Dedifferentiated amniotic fluid mesenchymal stem cell (primary cell): Measurements from ENCODE around the gene SF1.
A peak's percentile ranks its signal among the peaks of the same experiment; 100 is the strongest.

ENCODE experiments used
- DNase-seq: peaks from one replicate; pipeline ENCODE4 v3.0.0-alpha.2; 2016; ENCODE audit errors: extremely low spot score

Gene SF1

DNA sequence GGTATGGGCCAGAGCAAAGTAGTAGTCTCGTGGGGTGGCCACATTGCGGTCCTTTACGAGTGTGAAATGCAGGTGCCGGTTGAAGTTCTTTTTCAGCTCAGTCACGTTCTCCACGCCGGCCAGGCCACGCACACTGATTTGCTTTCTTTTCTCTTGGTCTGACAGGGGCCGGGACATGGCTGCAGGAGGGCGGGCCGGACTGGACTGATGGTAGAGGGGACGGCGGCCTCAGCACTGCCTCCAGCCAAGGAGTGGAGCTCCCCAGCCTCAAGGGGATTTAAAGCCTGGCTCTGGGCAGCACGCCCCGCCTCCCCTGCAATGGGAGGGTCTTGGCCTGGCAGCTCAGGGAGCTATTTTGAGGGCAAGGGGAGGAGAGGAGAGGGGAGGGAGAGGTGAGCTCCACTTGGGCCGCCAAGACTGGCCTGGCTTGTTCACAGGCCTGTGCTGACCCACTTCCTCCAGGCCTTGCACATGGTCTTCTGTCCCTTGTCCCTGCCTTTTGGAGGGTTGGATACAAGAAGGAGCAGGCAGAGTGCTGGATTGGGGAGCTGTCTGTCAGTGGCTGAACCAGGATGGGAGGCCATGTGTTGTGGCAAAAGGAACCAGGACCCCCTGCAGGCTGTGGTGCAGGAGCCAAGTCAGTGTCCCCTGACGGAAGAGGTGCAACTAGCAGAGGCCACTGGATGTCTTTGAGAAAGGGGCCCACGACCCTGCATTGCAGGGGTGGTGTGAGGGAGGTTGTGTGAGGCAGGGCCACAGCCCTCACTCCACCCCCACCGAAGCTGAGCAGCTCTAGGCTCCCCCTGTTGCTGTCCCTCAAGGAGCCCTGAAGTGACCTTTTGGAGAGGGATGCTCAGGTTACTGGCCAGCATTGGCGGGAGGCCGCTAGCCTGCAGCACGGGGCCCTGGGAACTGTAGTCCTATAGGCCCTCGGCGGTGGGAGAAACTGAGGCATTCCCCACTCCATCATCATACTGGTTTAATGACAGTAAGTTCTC, 18.3 kb downstream of the SF1 start, which contains the start of gene PYGM:
PYGM (minus strand) TSS at position 253 of the 998 bp plus-strand sequence; CDS start at position 177, 76 bp downstream.
- no peak for DNase-seq

DNA sequence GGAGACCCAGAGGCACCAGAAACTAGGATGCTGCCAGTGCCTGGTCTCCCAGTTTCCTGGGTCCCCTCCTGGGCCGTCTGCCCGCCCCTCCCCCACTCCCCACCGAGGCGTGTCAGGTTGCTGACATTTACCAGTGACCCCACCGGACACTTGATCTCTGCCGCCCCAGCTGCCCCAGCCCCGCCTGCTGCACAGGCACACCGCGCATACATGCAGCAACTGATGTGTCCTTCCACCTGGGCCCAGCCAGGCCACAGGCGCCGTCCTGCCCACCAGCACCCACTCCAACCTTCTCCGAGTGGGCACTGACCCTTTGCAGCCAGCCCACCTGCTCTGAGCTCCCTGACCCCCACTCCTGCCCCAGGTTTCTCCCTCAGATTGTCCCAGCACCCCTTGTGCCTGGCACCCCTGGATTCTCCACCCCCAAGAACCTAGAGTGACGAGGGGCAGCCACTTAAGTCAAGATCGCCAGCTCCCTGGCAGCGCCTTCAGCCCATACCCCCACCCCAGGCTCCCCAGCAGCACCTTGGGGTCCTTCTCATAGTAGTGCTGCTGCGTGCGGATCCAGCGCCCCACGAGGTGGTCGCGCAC, 19.1 kb downstream of the SF1 start:
- no peak for DNase-seq

DNA sequence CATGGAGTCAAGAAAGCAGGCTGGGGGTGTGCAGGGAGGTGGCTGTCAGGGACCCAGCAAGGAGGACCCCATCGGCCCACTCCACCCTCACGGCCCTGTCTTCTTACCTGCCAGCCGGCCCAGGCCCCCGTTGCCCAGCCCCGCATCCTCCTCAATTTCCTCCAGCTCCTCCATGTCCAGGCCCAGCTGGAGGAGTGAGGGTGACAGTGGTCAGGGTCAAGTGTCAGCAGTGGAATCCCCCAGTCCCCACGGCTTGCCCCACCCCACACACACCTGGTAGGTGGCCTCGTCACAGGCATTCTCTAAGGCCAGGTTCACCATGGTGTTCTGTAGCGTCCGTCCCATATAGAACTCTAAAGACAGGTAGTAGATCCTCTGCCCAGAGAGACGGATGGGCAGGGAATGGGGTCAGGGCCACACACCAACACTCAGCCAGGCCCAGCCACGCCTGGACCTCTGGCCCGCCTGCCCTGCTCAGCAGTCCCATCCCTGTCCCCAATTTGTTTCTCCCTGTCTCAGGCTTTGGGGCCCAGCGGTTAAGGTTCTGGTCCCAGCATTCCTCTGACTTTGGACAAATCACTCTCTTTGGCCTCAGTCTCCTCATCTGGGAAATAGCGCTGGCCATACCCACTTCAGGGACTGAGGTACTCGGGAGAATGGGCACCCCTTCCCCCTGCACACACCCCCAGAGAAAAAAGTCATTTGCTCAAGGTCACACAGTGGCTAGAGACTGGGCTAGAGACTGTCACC, 19.8 kb downstream of the SF1 start:
- DNase-seq: no peak

DNA sequence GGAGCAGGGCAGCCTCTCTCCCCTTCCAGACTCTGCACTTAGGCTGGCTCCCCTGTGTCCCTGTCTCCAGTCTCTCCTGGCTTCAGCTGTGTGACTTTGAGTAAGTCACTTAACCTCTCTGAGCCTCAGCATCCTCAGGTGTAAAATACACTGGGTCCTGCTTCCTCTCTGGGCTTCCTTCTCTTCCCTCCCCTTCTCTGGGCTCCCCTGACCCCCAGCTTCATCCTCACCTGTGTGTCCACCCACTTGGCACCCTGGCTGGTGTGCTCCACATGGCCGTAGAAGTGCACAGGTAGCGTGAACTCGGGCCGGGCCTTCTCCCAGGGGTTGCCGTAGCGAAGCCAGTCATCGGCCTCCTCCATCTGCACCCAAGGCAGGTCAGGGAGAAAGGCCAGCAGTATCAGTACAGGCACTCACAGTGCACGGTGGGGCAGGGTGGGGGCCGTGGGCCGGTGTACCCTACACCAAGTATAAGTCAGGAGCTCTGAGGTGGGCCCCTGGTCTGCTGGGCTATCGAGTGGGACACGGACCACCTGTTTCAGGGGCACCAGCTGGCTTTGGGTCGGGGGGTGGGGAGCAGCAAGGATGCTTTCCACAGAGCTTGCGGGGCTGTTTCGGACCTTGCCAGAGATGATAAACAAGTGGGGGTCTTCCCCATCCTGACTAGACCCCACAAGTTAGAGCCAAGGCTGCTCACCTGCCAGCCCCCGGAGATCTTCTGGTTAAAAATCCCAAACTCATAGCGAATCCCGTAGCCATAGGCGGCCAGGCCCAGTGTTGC, 20.6 kb downstream of the SF1 start:
- no peak for DNase-seq

DNA sequence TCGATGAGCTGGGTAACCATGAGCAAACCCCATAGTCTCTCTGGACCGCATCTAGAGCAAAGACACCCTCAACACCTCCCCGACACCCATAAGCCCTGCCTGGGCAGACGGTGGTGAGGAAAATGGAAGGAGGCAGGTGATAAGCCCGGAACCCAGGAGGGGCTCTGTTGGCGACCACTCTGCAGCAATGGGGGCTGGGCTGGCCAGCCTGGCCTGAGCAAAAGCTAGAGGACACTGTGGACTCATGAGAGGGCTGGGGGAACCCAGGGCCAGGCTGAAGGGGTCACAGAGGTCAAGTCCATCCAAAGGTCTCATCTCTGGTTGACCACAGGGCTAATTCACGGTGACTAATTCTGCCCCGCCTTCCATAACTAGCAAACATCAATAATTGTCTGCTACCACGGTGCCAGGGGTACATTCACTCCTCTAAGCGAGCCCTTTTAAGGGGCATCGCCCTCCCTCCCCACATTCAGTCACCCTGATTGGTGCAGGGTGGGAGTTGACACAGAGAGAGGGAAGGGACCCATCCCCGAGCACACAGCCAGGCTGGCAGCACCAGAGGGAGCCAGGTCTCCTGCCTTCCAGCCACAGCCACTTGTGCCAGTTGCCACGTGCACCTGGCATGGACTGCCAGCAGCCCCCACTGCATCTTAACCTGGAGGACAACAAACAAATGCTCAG, 22.5 kb downstream of the SF1 start:
- DNase-seq: no peak

DNA sequence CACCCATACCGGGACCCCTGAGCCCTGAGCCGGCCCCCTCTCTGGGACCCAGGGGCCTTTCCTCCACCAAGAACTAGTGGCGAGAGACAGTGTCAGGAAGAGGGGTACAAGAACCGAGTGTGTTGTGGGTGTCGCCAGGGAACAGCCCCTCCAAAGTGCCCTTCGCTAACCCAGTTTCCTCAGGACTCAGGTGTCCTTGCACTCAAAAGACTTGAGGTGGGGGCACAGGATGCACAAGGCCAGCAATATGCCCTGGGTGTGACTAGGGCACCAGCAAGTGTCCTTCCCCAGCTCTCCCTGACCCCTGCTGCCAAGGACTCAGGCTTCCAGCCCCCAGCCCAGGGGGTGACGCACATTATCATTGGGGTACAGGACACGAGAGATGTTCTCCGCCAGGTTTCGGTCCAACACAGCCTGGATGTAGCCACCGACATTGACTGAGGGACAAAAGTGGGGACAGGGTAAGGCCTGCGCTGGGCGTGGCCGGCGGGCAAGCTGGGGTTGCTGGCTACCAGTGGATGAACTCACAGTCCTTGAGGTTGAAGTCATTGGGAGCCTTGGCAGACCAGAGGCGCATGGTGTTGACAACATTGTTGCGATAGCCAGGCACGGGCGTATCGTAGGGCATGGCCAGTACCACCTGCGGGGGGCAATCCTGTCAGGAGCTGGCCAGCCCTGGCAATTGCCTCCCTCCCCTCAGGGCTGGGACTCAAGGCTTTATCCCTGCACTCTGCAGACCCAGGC, 23.3 kb downstream of the SF1 start:
- DNase-seq: no peak

DNA sequence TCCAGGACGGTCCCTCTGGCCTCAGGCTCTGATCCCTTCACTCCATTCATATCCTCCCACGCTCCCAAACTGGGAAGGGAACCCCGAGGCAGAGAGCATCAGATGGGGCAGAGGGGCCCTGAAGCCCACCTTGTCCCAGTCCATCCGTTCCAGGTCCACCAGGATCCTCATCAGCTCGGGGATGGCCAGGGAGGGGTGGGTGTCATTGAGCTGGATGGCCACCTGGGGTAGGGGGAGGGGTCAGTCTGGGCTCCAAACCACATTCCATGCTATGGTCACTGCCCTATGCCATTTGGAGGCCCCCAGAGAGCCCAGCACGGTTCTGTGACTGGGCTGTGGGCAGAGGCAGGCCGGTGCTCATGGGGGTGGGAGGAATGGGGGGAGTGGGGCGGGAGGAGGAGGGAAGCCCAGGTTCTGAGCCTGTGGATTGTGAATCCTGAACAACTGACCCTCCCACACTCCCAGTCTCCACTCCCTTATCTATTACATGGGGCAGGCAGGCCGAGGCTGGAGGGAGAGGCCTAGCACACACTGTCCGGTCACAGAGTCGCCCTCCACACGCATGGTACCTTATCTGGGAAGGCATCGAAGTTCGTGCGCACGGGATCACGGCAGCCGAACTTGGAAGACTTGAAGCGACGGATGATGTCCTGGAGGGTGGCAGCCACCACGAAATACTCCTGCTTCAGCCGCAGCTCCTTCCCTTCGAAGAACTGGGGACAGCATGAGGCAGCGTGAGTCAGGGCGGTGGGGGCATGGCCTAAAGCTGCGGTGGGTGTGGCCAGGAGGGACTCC, 24.0 kb downstream of the SF1 start:
- DNase-seq: no peak

DNA sequence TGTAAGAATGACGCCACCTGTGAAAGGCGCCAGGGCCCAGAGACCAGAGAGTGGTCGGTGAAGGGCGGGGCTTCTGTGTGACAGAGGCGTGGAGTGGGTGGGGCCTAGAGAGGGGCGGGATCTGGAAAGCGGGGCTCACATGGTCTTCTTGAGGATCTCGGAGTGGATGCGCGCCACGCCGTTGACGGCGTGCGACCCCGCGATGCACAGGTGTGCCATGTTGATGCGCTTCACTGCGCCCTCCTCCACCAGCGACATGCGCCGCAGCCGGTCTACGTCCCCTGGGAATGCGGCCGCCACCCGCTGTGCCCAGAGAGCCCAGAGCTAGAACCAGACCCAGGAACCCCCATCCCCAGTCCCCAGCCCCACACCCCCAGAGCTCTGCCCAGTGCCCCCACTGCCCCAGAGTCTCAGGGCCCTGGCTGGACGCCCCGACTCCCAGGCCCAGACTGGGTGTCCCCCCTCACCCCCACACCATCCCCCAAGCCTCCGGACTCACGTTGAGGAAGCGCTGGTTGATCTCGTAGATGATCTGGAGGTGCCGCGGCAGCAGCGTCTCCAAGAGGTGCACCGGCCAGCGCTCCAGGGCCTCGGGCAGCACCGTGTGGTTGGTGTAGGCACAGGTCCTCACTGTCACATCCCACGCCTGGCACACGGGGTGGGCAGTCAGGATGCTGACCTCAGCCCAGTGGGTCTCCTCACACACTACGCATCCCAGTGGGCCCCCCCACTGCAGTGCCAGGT, 24.8 kb downstream of the SF1 start:
- no peak for DNase-seq

DNA sequence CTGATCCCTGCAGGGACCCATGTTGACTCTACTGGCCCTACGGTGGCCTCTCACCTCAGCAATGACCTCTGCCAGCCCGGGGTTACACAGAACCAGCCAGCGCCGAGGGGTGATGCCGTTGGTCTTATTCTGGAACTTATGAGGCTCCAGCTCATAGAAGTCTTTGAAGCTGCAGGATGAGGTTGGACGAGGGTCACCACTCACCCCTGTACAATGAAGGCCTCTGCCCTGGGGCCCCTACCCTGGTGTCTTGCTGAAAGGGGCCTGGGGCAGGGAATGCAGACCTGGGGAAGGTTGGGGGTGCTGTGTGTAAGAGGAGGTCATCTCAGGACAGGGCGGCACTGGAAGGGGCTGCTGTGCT, 25.3 kb downstream of the SF1 start:
- no peak for DNase-seq

DNA sequence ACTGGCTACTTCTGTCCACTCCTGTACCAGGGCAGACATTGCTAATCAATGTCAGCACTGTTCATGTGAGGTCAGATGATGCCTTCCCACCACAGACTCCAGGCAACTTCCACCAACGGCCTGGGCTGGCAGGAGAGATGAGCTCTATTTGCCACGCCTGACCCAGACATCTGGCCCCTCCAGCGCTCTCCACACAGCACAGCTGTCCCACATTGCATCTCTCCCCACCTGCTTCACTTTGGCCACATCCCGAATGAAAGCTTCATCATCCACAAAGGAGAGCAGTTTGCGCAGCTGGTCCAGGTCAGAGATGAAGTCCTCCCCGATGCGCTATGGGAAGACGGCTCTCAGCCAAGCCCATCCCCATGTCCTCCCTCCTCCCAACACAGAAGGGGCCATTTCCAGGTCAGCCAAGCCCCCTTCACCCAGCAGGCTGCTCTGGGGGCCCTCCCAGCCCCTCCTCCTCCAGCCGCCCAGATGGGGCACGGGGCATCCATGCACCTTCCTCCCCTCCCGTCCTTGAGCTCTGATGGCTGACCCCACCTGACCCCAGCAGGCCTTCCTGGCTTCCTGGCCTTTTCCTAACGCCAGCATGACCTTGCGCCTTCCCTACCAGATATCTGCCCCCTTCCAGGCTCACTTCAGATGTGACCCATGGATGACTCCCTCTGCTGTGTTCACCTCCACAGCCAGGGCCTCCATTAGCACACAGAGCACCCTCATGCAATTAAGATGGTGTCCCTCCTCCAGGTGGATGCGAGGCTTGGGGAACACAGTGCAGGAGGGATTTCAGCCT, 26.0 kb downstream of the SF1 start:
- DNase-seq: no peak

DNA sequence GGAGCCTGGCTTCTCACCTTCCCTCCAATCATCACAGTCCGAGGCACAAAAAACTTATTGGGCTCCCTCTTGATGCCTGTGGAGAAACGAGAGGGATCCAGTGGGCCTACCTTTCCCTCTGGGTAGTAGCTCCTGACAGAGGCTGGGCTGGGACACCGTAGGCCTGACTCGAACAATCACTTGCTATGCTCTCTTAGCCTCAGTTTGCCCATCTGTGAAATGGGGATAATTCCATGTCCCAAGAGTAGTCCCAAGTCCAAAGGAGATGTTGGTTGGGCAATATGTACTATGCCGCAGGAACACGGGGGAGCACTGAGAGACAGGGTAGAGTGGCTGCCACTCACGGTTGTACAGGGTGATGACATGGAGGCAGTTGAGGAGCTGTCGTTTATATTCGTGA, 26.8 kb downstream of the SF1 start:
- DNase-seq: no peak

DNA sequence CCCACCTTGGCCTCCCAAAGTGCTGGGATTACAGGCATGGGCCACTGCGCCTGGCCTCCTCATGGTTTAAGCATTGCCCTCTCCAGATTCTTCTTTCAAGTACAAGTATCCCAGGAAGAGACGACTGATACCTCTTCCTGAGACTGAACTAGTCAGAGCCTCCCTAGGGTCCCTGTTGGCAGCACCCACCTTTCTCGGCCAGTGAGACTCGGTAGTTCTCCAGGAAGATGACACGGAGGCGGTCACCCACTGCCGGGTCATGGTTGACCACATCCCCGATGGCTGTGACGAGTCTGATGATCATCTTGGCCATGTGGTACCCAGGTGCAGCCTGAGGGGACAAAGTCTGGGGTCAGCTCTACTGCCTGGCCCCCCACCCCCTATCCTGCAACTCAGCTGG, 27.2 kb downstream of the SF1 start:
- no peak for DNase-seq

DNA sequence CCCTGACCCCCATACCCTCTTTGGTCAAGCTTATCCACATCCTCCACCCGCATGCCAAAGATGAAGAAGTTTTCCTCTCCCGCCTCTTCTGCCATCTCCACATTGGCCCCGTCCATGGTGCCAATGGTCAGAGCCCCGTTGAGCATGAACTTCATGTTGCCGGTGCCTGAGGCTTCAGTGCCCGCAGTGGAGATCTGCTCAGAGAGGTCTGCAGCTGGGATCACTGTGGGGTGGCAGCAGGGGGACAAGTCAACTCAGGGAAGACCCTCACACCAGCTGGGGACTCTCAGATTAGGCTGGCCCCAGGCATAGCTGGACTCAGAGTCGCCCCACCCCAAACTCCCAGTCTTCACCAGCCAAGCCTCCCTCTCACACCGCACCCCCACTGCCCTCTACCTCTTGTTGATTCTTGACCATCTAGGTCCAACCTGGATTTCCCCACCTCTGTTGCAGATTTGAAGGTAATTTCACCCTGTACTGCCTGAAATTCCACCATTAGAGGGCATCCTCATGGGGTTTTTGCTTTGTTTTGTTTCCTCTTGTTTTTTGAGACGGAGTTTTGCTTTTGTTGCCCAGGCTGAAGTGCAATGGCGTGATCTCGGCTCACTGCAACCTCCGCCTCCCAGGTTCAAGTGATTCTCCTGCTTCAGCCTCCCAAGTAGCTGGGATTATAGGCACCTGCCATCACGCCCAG, 27.8 kb downstream of the SF1 start:
- DNase-seq: no peak

DNA sequence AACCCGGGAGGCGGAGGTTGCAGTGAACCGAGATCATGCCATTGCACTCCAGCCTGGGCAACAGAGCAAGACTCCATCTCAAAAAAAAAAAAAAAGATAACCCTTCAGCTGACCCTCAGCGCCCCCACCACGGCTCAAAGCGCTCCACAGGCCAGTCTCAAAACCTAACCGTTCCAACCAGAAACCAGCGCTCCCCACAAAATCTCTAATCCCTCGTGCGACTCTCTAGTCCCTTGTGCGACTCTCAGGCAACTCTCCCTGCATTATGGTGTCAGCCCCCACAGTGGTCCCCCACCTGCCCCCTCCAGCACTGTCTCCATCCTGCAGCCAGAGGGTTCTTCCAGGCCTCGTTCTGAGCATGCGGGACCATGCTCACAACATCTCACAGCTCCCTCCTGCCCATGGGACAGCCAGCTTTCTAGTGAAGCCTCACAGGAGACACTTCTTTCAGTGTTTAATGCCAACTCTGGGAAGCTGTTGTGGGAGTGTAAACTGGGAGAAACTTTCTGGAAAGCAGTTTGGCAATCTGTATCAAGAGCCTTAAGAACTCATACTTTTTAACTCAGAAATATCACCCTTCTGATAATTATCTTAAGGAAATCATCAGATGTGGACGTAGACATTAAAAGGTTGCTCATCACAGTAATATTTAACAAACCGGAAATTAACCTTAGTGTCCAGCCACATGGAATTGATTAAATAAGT, 30.2 kb downstream of the SF1 start:
- peak; percentile 37 for DNase-seq

DNA sequence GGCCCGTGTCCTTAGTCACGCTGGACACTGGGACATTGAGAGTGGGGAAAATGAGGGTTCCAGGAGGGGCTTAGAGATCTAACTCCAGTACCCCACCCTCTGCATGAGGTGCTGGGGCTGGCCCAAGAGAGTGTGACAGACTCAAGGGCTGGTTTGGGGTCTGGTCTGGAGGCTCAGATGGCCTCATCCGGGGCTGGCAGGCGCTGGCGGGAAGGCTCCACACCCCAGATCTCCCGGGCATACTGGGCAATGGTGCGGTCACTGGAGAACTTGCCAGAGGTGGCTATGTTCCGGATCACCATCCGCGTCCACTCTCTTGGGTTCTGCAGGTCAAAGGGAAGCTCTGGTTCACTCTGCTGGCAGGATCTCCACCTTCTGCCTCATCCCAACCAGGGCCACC, 31.9 kb downstream of the SF1 start:
- DNase-seq: no peak

DNA sequence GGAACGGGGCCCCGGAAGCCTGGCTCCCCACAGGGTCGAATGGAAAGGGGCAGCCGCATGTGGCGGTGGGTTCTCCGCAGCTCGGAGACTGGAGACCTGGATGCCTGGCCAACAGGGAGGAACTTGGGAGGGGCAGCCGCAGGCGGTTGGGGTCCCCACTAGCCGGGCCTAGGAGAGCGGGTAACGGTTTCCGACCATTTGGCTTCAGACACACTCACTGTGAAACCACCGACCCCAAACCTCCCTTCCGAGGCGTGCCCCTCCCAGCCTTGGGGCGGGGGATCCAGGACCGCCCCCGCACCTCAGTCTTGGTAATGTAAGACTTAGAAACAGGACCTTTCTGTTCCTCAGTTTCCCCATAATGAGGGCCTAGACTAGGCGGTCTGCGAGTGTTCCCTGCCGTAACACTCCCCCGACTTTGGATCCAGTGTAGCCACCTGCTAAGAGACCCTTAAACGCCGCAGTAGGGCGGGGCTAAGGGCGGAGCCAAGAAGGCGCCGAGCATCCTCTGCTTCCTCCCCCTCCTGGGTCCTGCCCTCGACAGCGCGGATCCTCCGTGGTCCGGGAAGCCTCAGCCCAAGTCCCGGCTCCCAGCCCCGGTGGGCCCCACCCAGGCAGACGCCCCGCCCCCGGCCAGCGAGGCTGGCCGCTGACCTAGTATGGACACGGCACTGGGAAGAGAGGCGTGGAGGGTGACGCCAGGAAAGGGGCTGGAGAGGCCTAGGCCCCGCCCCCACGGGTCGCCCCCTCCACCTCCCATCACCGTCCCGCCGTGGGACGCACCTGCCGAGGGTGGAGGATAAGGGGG, 32.6 kb downstream of the SF1 start:
- DNase-seq: no peak
